HepG2 (cell line): Measurements from ENCODE around the gene TMEM170B. TPM values are rescaled to one million over a fixed set of nuclear protein-coding genes. Genes with fewer than 3 reads are reported as not detected.
A peak's percentile ranks its signal among the peaks of the same experiment; 100 is the strongest.

Experiments used
- BHLHE40 ChIP-seq: IDR thresholded peaks from 2 replicates; pipeline ENCODE4 v1.6.1; 2011; ENCODE audit warnings: low read length, improper control_type of control experiment
- FOXA3 ChIP-seq: IDR thresholded peaks from 2 replicates; pipeline ENCODE4 v1.6.1; 2016; ENCODE audit warnings: missing genetic modification reagents, missing compliant biosample characterization
- KAT8 ChIP-seq: IDR thresholded peaks from 2 replicates; pipeline ENCODE4 v1.6.1; 2016; ENCODE audit warnings: missing genetic modification reagents, missing compliant biosample characterization
- KLF16 ChIP-seq, 2 experiments: sonication (generic) in 1 of 2; formaldehyde crosslinking in 1 of 2; IDR thresholded peaks; 2 replicates each; pipeline versions ENCODE4 v1.6.1 to v1.8.0; 2016 to 2023; ENCODE audit warnings: missing genetic modification reagents in 2 of 2, missing compliant biosample characterization in 1 of 2
- NCOR1 ChIP-seq: fragments of 200-600 bp; sonication (generic); IDR thresholded peaks from 2 replicates; pipeline ENCODE4 v1.7.0; 2017; ENCODE audit warnings: antibody characterized with exemption, low read length, borderline replicate concordance
- NFYB ChIP-seq: sonication (generic); formaldehyde crosslinking; IDR thresholded peaks from 2 replicates; pipeline ENCODE4 v1.4.0; 2020; ENCODE audit warnings: missing genetic modification reagents
- PHF8 ChIP-seq: sonication (generic); formaldehyde crosslinking; IDR thresholded peaks from 2 replicates; pipeline ENCODE4 v1.5.0; 2020; ENCODE audit warnings: missing genetic modification reagents
- RXRB ChIP-seq: IDR thresholded peaks from 2 replicates; pipeline ENCODE4 v1.6.1; 2016; ENCODE audit warnings: borderline replicate concordance, missing genetic modification reagents, missing compliant biosample characterization
- SOX5 ChIP-seq: IDR thresholded peaks from 2 replicates; pipeline ENCODE4 v1.6.1; 2016; ENCODE audit warnings: borderline replicate concordance
- TARDBP ChIP-seq: sonication (generic); formaldehyde crosslinking; IDR thresholded peaks from 2 replicates; pipeline ENCODE4 v1.8.0; 2022; ENCODE audit warnings: mild to moderate bottlenecking, missing genetic modification reagents
- ZBED4 ChIP-seq: sonication (generic); formaldehyde crosslinking; IDR thresholded peaks from 2 replicates; pipeline ENCODE4 v1.4.0; 2020; ENCODE audit warnings: missing genetic modification reagents, borderline replicate concordance
- ZNF160 ChIP-seq: sonication (generic); formaldehyde crosslinking; IDR thresholded peaks from 2 replicates; pipeline ENCODE4 v1.8.0; 2022; ENCODE audit warnings: mild to moderate bottlenecking, inconsistent platforms, missing genetic modification reagents
- ZNF18 ChIP-seq: sonication (generic); formaldehyde crosslinking; IDR thresholded peaks from 2 replicates; pipeline ENCODE4 v1.8.0; 2022; ENCODE audit warnings: mild to moderate bottlenecking, missing genetic modification reagents; ENCODE audit not compliant: insufficient replicate concordance
- ZNF205 ChIP-seq: IDR thresholded peaks from 2 replicates; pipeline ENCODE4 v1.6.1; 2018; ENCODE audit warnings: missing biosample characterization, missing genetic modification reagents
- ZNF331 ChIP-seq: sonication (generic); formaldehyde crosslinking; IDR thresholded peaks from 2 replicates; pipeline ENCODE4 v1.4.0; 2020; ENCODE audit warnings: missing genetic modification reagents
- ZSCAN9 ChIP-seq: IDR thresholded peaks from 2 replicates; pipeline ENCODE4 v1.6.1; 2016; ENCODE audit warnings: borderline replicate concordance
- polyA plus RNA-seq, 8 experiments: library from polyadenylated mRNA; depleted of rRNA in 3 of 8; stranded (reverse) in 7 of 8; unstranded in 1 of 8; fragments of >200 nt; fragmentation: Illumina TruSeq in 4 of 8; extraction: Trizol in 4 of 8; gene quantifications; 2 replicates each; pipeline versions ENCODE4 v1.2.1 to v1.2.3, GENCODE V29; 2011 to 2016; ENCODE audit warnings: low read depth in 4 of 8, missing spikeins in 1 of 8, mixed read lengths in 1 of 8; ENCODE audit not compliant: insufficient read depth in 1 of 8
- total RNA-seq, 5 experiments: library from RNA; depleted of rRNA; stranded (reverse); fragments of >200 nt; fragmentation: Illumina TruSeq; extraction: Trizol; gene quantifications; 2 replicates each; pipeline ENCODE4 v1.2.3, GENCODE V29; 2016; ENCODE audit warnings: low read depth in 1 of 5
- TF ChIP-seq, protein P1 (sequence below): IDR thresholded peaks from 2 replicates; pipeline ENCODE4 v1.4.0; 2020; ENCODE audit warnings: mild to moderate bottlenecking, missing genetic modification reagents
- TF ChIP-seq, protein P2 (sequence below): IDR thresholded peaks from 2 replicates; pipeline ENCODE4 v1.6.1; 2016; ENCODE audit warnings: mild to moderate bottlenecking

Gene TMEM170B
- total and polyA plus RNA-seq, 2 of the 13 experiments (the other 11 are each of a cell fraction or from before 2014, with no cell fraction given) = 3.3 to 9.4 TPM

DNA sequence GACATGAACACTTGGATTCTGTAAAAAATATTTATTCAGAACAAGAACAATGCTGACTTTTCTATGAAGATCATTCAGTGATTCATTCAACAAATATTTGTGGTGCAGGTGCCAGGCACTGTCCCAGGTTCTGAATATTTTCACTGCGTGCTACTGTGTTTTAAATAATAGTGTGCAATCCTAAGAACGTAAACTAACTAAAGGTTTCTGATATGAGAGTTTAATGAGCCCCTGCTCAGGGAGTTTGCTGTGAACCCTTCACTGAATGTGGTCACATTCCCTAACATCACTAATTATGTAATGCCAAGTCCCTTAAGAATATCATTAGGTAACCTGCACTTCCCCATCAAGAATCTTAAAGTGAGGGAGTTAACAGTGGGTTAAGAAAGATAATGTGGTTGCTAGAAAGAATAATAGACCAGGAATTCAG lies 1.7 kb upstream of the TMEM170B start (continued):
- TF ChIP-seq SOX5 (CRISPR knock-in tag) (peak; percentile 66; the same call in 1 of the 2 replicates), RXRB (CRISPR knock-in tag) (peak; percentile 28; the same call in 1 of the 2 replicates), FOXA3 (CRISPR knock-in tag) (peak; percentile 31; the same call in 1 of the 2 replicates), ZNF160 (CRISPR knock-in tag) (no peak), ZNF205 (CRISPR knock-in tag) (no peak), TARDBP (CRISPR knock-in tag) (0 out of 2 replicates have a peak, but pooled peaks have one; percentile 16), ZNF331 (CRISPR knock-in tag) (0 out of 2 replicates have a peak, but pooled peaks have one; percentile 44), NFYB (no peak), NCOR1 (no peak), KAT8 (CRISPR knock-in tag) (peak; percentile 60), ZBED4 (CRISPR knock-in tag) (0 out of 2 replicates have a peak, but pooled peaks have one; percentile 40), KLF16 (CRISPR knock-in tag; IDR thresholded peaks at IDR 0.05) (peak in 1 of 2 experiments; percentile 63; a peak in 1 of 4 replicates), BHLHE40 (peak; percentile 62), ZNF18 (CRISPR knock-in tag) (peak; percentile 40), ZSCAN9 (peak; percentile 88), PHF8 (no peak)
- TF ChIP-seq, protein P1, sequence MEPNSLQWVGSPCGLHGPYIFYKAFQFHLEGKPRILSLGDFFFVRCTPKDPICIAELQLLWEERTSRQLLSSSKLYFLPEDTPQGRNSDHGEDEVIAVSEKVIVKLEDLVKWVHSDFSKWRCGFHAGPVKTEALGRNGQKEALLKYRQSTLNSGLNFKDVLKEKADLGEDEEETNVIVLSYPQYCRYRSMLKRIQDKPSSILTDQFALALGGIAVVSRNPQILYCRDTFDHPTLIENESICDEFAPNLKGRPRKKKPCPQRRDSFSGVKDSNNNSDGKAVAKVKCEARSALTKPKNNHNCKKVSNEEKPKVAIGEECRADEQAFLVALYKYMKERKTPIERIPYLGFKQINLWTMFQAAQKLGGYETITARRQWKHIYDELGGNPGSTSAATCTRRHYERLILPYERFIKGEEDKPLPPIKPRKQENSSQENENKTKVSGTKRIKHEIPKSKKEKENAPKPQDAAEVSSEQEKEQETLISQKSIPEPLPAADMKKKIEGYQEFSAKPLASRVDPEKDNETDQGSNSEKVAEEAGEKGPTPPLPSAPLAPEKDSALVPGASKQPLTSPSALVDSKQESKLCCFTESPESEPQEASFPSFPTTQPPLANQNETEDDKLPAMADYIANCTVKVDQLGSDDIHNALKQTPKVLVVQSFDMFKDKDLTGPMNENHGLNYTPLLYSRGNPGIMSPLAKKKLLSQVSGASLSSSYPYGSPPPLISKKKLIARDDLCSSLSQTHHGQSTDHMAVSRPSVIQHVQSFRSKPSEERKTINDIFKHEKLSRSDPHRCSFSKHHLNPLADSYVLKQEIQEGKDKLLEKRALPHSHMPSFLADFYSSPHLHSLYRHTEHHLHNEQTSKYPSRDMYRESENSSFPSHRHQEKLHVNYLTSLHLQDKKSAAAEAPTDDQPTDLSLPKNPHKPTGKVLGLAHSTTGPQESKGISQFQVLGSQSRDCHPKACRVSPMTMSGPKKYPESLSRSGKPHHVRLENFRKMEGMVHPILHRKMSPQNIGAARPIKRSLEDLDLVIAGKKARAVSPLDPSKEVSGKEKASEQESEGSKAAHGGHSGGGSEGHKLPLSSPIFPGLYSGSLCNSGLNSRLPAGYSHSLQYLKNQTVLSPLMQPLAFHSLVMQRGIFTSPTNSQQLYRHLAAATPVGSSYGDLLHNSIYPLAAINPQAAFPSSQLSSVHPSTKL (CRISPR knock-in tag) = peak; percentile 58
- TF ChIP-seq, protein P2, sequence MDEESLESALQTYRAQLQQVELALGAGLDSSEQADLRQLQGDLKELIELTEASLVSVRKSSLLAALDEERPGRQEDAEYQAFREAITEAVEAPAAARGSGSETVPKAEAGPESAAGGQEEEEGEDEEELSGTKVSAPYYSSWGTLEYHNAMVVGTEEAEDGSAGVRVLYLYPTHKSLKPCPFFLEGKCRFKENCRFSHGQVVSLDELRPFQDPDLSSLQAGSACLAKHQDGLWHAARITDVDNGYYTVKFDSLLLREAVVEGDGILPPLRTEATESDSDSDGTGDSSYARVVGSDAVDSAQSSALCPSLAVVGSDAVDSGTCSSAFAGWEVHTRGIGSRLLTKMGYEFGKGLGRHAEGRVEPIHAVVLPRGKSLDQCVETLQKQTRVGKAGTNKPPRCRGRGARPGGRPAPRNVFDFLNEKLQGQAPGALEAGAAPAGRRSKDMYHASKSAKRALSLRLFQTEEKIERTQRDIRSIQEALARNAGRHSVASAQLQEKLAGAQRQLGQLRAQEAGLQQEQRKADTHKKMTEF (CRISPR knock-in tag) = peak; percentile 39; the same call in 1 of the 2 replicates
